Esophagus squamous epithelium (tissue), 4 donors: ENCODE results near the gene SNX6.

Experiments used
- CTCF ChIP-seq, 6 experiments: fragments of 450-650 bp in 4 of 6; fragments of 200-600 bp in 2 of 6; sonication (generic) in 2 of 6; IDR thresholded peaks; one replicate each; pipeline ENCODE4 v1.5.1; 2016 to 2019; ENCODE audit warnings: antibody characterized with exemption in 6 of 6, mild to moderate bottlenecking in 4 of 6, moderate library complexity in 4 of 6
- POLR2A ChIP-seq, 4 donors: fragments of 450-650 bp; IDR thresholded peaks; one replicate each; pipeline ENCODE4 v1.6.1; 2017; ENCODE audit warnings: antibody characterized with exemption in 4 of 4, mild to moderate bottlenecking in 4 of 4, moderate library complexity in 3 of 4

GRCh38 chr14:34620115-34620514 is 9.8 kb downstream of the SNX6 start:
- TF ChIP-seq POLR2A (IDR thresholded peaks at IDR 0.05) (no peak), CTCF (IDR thresholded peaks at IDR 0.05) (no peak)
